GM12878 (cell line): ENCODE measurements around the gene PLEKHS1. TPM values are rescaled to one million over a fixed set of nuclear protein-coding genes. Genes with fewer than 3 reads are reported as not detected.

Source experiments
- ATAC-seq: fragments of 200-7000 bp; cut with Tn5 transposase; 3 replicates; pipeline ENCODE4 v1.9.1; 2020; ENCODE audit warnings: mild to moderate bottlenecking, moderate library complexity
- BruUV-seq: library from RNA; stranded (reverse); fragments of 400-500 nt; replicated peaks from 2 replicates; lab custom pipeline; 2021; lab: Mats Ljungman, UMichigan
- CTCF ChIA-PET: fragments of 300-600 bp; sonication (Branson Sonifier 250); formaldehyde crosslinking; extraction: SDS; loops from one replicate; lab custom pipeline; 2021; ENCODE audit warnings: inconsistent platforms; lab: Yijun Ruan, JAX
- POLR2A ChIA-PET: fragments of 350-600 bp; formaldehyde crosslinking; extraction: SDS; loops from one replicate; lab custom pipeline; 2021; ENCODE audit warnings: inconsistent platforms; lab: Charles Lee
- RAD21 ChIA-PET: fragments of 300-600 bp; sonication (Branson Sonifier 250); formaldehyde crosslinking; loops from one replicate; lab custom pipeline; 2023; ENCODE audit warnings: antibody characterized with exemption; ENCODE audit not compliant: unreplicated experiment; lab: Charles Lee
- SMC1A ChIA-PET: fragments of 300-600 bp; sonication (Branson Sonifier 250); formaldehyde crosslinking; loops from one replicate; lab custom pipeline; 2023; ENCODE audit not compliant: unreplicated experiment, uncharacterized antibody; lab: Charles Lee
- DNase-seq: peaks from one replicate; pipeline ENCODE4 v3.0.0-alpha.2; 2011; ENCODE audit warnings: low read depth, low spot score
- FAIRE-seq: peaks from 3 replicates; lab custom pipeline; 2011; peaks lifted over from hg19 to GRCh38; lab: Jason Lieb, UNC
- H2AFZ ChIP-seq: 2 replicates; pipeline ENCODE4 v1.6.0; 2011; ENCODE audit warnings: low read depth, low read length, control low read depth; ENCODE audit not compliant: control insufficient read depth
- H3K27ac ChIP-seq: 2 replicates; pipeline ENCODE4 v1.5.1; 2011; ENCODE audit warnings: control low read depth; ENCODE audit not compliant: control insufficient read depth, insufficient read depth
- H3K27me3 ChIP-seq, 2 experiments: replicated peaks in 1 of 2; 2 replicates each; pipeline versions ENCODE4 v1.6.0 to v1.6.1; 2011; ENCODE audit warnings: low read length in 1 of 2; ENCODE audit not compliant: control insufficient read depth in 2 of 2, insufficient read depth in 2 of 2
- H3K36me3 ChIP-seq, 2 experiments: 2 replicates each; pipeline ENCODE4 v1.5.1; 2011; ENCODE audit warnings: low read length in 1 of 2; ENCODE audit not compliant: control insufficient read depth in 2 of 2, insufficient read depth in 2 of 2
- H3K4me1 ChIP-seq: 2 replicates; pipeline ENCODE4 v1.6.1; 2011; ENCODE audit warnings: mild to moderate bottlenecking, low read length, moderate library complexity, mixed read lengths; ENCODE audit not compliant: control insufficient read depth, insufficient read depth
- H3K4me2 ChIP-seq: 2 replicates; pipeline ENCODE4 v1.6.0; 2011; ENCODE audit warnings: control low read depth; ENCODE audit not compliant: control insufficient read depth, insufficient read depth
- H3K4me3 ChIP-seq: fragments of 200-600 bp; sonication (generic); 2 replicates; pipeline ENCODE4 v1.5.1; 2016
- H3K79me2 ChIP-seq: 2 replicates; pipeline ENCODE4 v1.6.0; 2011; ENCODE audit warnings: low read length; ENCODE audit not compliant: control insufficient read depth, insufficient read depth
- H3K9ac ChIP-seq: 2 replicates; pipeline ENCODE4 v1.8.0; 2011; ENCODE audit warnings: low read length, control low read depth, mixed read lengths; ENCODE audit not compliant: control insufficient read depth, insufficient read depth
- H3K9me3 ChIP-seq: replicated peaks from 3 replicates; pipeline ENCODE4 v1.5.1; 2011; ENCODE audit warnings: mild to moderate bottlenecking, low read length; ENCODE audit not compliant: control insufficient read depth, insufficient read depth
- H4K20me1 ChIP-seq: 2 replicates; pipeline ENCODE4 v1.6.0; 2011; ENCODE audit not compliant: control insufficient read depth, insufficient read depth
- BACH1 ChIP-seq: fragments of 450-650 bp; IDR thresholded peaks from 2 replicates; pipeline ENCODE4 v1.6.1; 2017; ENCODE audit warnings: mild to moderate bottlenecking, borderline replicate concordance
- BRCA1 ChIP-seq: IDR thresholded peaks from 2 replicates; pipeline ENCODE4 v1.6.1; 2011; ENCODE audit warnings: low read depth, low read length, improper control_type of control experiment
- CREB1 ChIP-seq: IDR thresholded peaks from 2 replicates; pipeline ENCODE4 v1.6.1; 2012; ENCODE audit warnings: low read depth, mild to moderate bottlenecking, inconsistent platforms
- DPF2 ChIP-seq: fragments of 450-650 bp; IDR thresholded peaks from 2 replicates; pipeline ENCODE4 v1.6.1; 2017; ENCODE audit warnings: mild to moderate bottlenecking
- EGR1 ChIP-seq, 2 experiments: IDR thresholded peaks; 1 replicate in 1 of 2; 2 replicates in 1 of 2; pipeline ENCODE4 v1.6.1; 2011 to 2012; ENCODE audit warnings: low read depth in 2 of 2, low read length in 2 of 2, borderline replicate concordance in 1 of 2, mild to moderate bottlenecking in 1 of 2, moderate library complexity in 1 of 2
- MXI1 ChIP-seq: fragments of 150-350 bp; IDR thresholded peaks from 2 replicates; pipeline ENCODE4 v1.6.1; 2011; ENCODE audit warnings: low read depth, mild to moderate bottlenecking, inconsistent platforms, low read length, improper control_type of control experiment
- NFXL1 ChIP-seq: fragments of 450-650 bp; IDR thresholded peaks from 2 replicates; pipeline ENCODE4 v1.6.1; 2017; ENCODE audit warnings: antibody characterized with exemption, mild to moderate bottlenecking, borderline replicate concordance
- RAD21 ChIP-seq: IDR thresholded peaks from 2 replicates; pipeline ENCODE4 v1.6.1; 2011; ENCODE audit warnings: mild to moderate bottlenecking, low read depth, low read length, moderate library complexity; ENCODE audit not compliant: insufficient read depth
- SRF ChIP-seq, 2 experiments: IDR thresholded peaks; 2 replicates each; pipeline ENCODE4 v1.6.1; 2011; ENCODE audit warnings: low read depth in 2 of 2, low read length in 2 of 2, mild to moderate bottlenecking in 1 of 2, moderate library complexity in 1 of 2
- STAT3 ChIP-seq: IDR thresholded peaks from 2 replicates; pipeline ENCODE4 v1.6.1; 2011; ENCODE audit warnings: low read depth, low read length, improper control_type of control experiment
- TARDBP ChIP-seq: IDR thresholded peaks from 2 replicates; pipeline ENCODE4 v1.6.1; 2016; ENCODE audit warnings: borderline replicate concordance
- ZNF384 ChIP-seq: IDR thresholded peaks from 2 replicates; pipeline ENCODE4 v1.6.1; 2012; ENCODE audit warnings: low read depth, mild to moderate bottlenecking, low read length, improper control_type of control experiment, borderline replicate concordance
- WGBS: methylation state at CpG from one replicate; pipeline ENCODE4 v1.1.6; 2016; ENCODE audit warnings: low lambda C conversion rate; ENCODE audit not compliant: insufficient replicate concordance, insufficient coverage; ENCODE audit errors: missing lambda C conversion rate; 5-methylcytosine and 5-hydroxymethylcytosine counted together
- in situ Hi-C: fragments of 300-500 bp; cut with MboI; formaldehyde crosslinking; loops from 9 replicates; pipeline ENCODE4 v1.14.3; 2018; ENCODE audit warnings: mixed read lengths
- intact Hi-C: fragments of 100-400 bp; cut with micrococcal nuclease; formaldehyde crosslinking; loops from one replicate; pipeline ENCODE4 v1.14.2; 2022; ENCODE audit not compliant: unreplicated experiment
- polyA plus RNA-seq, 11 experiments: library from polyadenylated mRNA; depleted of rRNA in 4 of 11; unstranded in 6 of 11; stranded (reverse) in 5 of 11; fragments of >200 nt; fragmentation: Nextera tagmentation in 4 of 11; fragmentation: Illumina TruSeq in 1 of 11; extraction: Ambion mirVana in 4 of 11; extraction: Trizol in 1 of 11; gene quantifications; 1 replicate in 1 of 11; 2 replicates in 10 of 11; pipeline versions ENCODE4 v1.2.1 to v1.2.3, GENCODE V29; 2011 to 2016; ENCODE audit warnings: inconsistent platforms in 2 of 11, missing spikeins in 2 of 11, low read depth in 1 of 11
- total RNA-seq, 4 experiments: library from RNA; depleted of rRNA in 3 of 4; stranded (reverse); fragments of >200 nt in 3 of 4; fragmentation: Illumina TruSeq in 1 of 4; extraction: Trizol in 1 of 4; gene quantifications; 2 replicates each; pipeline versions ENCODE4 v1.2.1 to v1.2.3, GENCODE V29; 2013 to 2021
- TF ChIP-seq, protein P1 (sequence below): fragments of 150-350 bp; IDR thresholded peaks from 2 replicates; pipeline ENCODE4 v1.6.1; 2014; ENCODE audit warnings: mild to moderate bottlenecking, low read depth, low read length
- TF ChIP-seq, protein P2 (sequence below): fragments of 450-650 bp; IDR thresholded peaks from 2 replicates; pipeline ENCODE4 v1.6.1; 2017; ENCODE audit warnings: mild to moderate bottlenecking, low read depth, inconsistent platforms; ENCODE audit not compliant: poor library complexity, severe bottlenecking
- TF ChIP-seq, protein P3 (sequence below): fragments of 450-650 bp; IDR thresholded peaks from 2 replicates; pipeline ENCODE4 v1.6.1; 2017; ENCODE audit warnings: low read depth, mild to moderate bottlenecking, moderate library complexity

Gene PLEKHS1
- total and polyA plus RNA-seq, 10 of the 15 experiments (the other 5 are each of a cell fraction or from before 2014, with no cell fraction given), result 0.04 to 0.17 TPM; not detected in 8

DNA sequence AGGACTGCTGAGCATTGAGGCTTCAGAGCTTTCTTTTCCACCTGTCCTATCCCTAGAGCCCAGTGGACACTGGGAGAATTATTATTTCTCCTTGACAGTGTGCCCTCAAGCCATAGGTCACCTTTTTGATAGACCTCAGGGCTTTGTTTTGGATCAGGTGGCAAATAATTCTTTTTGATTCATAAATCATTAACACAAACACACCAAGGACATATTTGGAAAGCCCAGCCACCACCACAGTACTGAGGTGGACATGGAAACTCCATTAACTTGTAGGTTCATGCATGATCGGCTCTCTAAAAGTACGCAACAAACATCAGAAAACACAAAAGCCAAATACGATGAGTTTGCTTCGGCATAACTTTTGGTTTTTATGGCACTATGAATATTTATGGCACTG is 17.8 kb upstream of the PLEKHS1 start:
- over 99% methylated on average over 4 of the region's 4 CpGs for WGBS
- Histone ChIP-seq H3K9me3 (no peaks in the 10 kb centered on the region; the same call in 2 of the 3 replicates), H3K36me3 (peaks cover 0 to 19% of the 10 kb centered on the region in 2 experiments; a peak in 1 of 4 replicates), H3K4me1 (no peaks in the 10 kb centered on the region), H3K4me3 (no peak overlapping the region), H3K27me3 (no peaks in the 10 kb centered on the region), H3K4me2 (no peak overlapping the region), H3K79me2 (no peaks in the 10 kb centered on the region), H4K20me1 (no peaks in the 10 kb centered on the region), H2AFZ (no peak overlapping the region), H3K27ac (no peak overlapping the region), H3K9ac (no peak overlapping the region)
- RAD21 ChIA-PET, result no interaction called here
- no TSS peak for BruUV-seq
- ATAC-seq, result no peak
- DNase-seq, result no peak
- CTCF ChIA-PET, result interaction anchor here (0.8 to 2.1 kb wide), 4 partner anchors 8 to 373 kb away, joined by 3 to 7 read pairs (median 5); no protein-coding TSS in a partner anchor
- FAIRE-seq, result no peak
- intact Hi-C loops (no loop called here), in situ Hi-C loops (no loop called here)
- TF ChIP-seq EGR1 (IDR thresholded peaks at IDR 0.05; ENCODE audit: borderline replicate concordance in 1 of 2, low read depth in 2 of 2, low read length in 2 of 2), result no peak
- TF ChIP-seq ZNF384, result no peak
- TF ChIP-seq, protein P1, sequence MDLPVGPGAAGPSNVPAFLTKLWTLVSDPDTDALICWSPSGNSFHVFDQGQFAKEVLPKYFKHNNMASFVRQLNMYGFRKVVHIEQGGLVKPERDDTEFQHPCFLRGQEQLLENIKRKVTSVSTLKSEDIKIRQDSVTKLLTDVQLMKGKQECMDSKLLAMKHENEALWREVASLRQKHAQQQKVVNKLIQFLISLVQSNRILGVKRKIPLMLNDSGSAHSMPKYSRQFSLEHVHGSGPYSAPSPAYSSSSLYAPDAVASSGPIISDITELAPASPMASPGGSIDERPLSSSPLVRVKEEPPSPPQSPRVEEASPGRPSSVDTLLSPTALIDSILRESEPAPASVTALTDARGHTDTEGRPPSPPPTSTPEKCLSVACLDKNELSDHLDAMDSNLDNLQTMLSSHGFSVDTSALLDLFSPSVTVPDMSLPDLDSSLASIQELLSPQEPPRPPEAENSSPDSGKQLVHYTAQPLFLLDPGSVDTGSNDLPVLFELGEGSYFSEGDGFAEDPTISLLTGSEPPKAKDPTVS, result no peak
- TF ChIP-seq, protein P2, sequence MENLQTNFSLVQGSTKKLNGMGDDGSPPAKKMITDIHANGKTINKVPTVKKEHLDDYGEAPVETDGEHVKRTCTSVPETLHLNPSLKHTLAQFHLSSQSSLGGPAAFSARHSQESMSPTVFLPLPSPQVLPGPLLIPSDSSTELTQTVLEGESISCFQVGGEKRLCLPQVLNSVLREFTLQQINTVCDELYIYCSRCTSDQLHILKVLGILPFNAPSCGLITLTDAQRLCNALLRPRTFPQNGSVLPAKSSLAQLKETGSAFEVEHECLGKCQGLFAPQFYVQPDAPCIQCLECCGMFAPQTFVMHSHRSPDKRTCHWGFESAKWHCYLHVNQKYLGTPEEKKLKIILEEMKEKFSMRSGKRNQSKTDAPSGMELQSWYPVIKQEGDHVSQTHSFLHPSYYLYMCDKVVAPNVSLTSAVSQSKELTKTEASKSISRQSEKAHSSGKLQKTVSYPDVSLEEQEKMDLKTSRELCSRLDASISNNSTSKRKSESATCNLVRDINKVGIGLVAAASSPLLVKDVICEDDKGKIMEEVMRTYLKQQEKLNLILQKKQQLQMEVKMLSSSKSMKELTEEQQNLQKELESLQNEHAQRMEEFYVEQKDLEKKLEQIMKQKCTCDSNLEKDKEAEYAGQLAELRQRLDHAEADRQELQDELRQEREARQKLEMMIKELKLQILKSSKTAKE, result no peak
- TF ChIP-seq SRF (IDR thresholded peaks at IDR 0.05; ENCODE audit: low read depth in 2 of 2, low read length in 2 of 2), result no peak
- TF ChIP-seq CREB1, result no peak
- no peak for TF ChIP-seq MXI1
- no peak for TF ChIP-seq RAD21
- TF ChIP-seq BRCA1, result no peak
- TF ChIP-seq TARDBP, result no peak
- TF ChIP-seq STAT3, result no peak
- TF ChIP-seq NFXL1, result no peak
- TF ChIP-seq BACH1, result no peak
- no peak for TF ChIP-seq DPF2
- TF ChIP-seq, protein P3, sequence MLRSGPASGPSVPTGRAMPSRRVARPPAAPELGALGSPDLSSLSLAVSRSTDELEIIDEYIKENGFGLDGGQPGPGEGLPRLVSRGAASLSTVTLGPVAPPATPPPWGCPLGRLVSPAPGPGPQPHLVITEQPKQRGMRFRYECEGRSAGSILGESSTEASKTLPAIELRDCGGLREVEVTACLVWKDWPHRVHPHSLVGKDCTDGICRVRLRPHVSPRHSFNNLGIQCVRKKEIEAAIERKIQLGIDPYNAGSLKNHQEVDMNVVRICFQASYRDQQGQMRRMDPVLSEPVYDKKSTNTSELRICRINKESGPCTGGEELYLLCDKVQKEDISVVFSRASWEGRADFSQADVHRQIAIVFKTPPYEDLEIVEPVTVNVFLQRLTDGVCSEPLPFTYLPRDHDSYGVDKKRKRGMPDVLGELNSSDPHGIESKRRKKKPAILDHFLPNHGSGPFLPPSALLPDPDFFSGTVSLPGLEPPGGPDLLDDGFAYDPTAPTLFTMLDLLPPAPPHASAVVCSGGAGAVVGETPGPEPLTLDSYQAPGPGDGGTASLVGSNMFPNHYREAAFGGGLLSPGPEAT, result no peak
- POLR2A ChIA-PET, result no interaction called here
- SMC1A ChIA-PET, result interaction anchor here (1.1 kb wide), 1 partner anchor 10 kb away, joined by 3 read pairs; no protein-coding TSS in a partner anchor
